B cell (primary cell): ENCODE data around the gene INAFM2.

ENCODE experiments used
- EZH2 ChIP-seq: IDR thresholded peaks from 2 replicates; pipeline ENCODE4 v1.6.1; 2012; ENCODE audit warnings: borderline replicate concordance, low read depth, mild to moderate bottlenecking, moderate library complexity, low read length; ENCODE audit not compliant: insufficient read depth, poor library complexity, severe bottlenecking
- TF ChIP-seq, protein P1 (sequence below): fragments of 200-600 bp; IDR thresholded peaks from one replicate; pipeline ENCODE4 v1.8.0; 2022; ENCODE audit warnings: antibody characterized with exemption, mild to moderate bottlenecking

- TF ChIP-seq, protein P1, sequence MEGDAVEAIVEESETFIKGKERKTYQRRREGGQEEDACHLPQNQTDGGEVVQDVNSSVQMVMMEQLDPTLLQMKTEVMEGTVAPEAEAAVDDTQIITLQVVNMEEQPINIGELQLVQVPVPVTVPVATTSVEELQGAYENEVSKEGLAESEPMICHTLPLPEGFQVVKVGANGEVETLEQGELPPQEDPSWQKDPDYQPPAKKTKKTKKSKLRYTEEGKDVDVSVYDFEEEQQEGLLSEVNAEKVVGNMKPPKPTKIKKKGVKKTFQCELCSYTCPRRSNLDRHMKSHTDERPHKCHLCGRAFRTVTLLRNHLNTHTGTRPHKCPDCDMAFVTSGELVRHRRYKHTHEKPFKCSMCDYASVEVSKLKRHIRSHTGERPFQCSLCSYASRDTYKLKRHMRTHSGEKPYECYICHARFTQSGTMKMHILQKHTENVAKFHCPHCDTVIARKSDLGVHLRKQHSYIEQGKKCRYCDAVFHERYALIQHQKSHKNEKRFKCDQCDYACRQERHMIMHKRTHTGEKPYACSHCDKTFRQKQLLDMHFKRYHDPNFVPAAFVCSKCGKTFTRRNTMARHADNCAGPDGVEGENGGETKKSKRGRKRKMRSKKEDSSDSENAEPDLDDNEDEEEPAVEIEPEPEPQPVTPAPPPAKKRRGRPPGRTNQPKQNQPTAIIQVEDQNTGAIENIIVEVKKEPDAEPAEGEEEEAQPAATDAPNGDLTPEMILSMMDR = no peak
- TF ChIP-seq EZH2 = no peak
These were observed 2.2 kb downstream of the INAFM2 start for GRCh38 chr15:40325700-40326099.
